Gastrocnemius medialis (tissue), 4 donors: ENCODE results near the gene ADD2.

ENCODE experiments used
- POLR2A ChIP-seq, 2 donors: fragments of 450-650 bp; IDR thresholded peaks; one replicate each; pipeline ENCODE4 v1.6.1; 2017; ENCODE audit warnings: antibody characterized with exemption in 2 of 2, mild to moderate bottlenecking in 2 of 2, moderate library complexity in 2 of 2
- TF ChIP-seq, protein P1 (sequence below), 5 experiments: fragments of 450-650 bp in 3 of 5; fragments of 200-600 bp in 2 of 5; sonication (generic) in 2 of 5; IDR thresholded peaks in 4 of 5; conservative IDR thresholded peaks in 1 of 5; 1 replicate in 4 of 5; 2 replicates in 1 of 5; pipeline ENCODE4 v1.5.1; 2016 to 2019; ENCODE audit warnings: antibody characterized with exemption in 5 of 5, mild to moderate bottlenecking in 3 of 5, moderate library complexity in 3 of 5

DNA sequence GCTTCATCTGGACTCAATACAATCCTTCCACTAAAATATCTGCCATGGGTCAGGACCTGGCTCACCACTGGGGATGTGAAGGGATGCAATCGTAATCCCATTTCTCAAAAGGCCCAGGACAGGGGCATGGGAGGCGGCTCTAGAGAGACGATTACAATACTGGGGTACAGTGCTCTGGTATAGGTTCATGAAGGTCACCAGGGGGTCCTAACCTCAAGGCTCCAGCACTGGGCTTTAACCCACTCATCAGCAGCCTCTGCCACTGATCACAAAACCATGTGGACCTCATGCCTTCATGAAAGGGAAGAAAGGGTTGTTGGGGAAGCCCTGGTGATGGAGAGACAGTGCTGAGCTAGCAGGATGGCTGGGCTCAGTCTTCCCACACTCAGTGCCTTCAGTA lies 48.8 kb downstream of the ADD2 start:
- TF ChIP-seq, protein P1, sequence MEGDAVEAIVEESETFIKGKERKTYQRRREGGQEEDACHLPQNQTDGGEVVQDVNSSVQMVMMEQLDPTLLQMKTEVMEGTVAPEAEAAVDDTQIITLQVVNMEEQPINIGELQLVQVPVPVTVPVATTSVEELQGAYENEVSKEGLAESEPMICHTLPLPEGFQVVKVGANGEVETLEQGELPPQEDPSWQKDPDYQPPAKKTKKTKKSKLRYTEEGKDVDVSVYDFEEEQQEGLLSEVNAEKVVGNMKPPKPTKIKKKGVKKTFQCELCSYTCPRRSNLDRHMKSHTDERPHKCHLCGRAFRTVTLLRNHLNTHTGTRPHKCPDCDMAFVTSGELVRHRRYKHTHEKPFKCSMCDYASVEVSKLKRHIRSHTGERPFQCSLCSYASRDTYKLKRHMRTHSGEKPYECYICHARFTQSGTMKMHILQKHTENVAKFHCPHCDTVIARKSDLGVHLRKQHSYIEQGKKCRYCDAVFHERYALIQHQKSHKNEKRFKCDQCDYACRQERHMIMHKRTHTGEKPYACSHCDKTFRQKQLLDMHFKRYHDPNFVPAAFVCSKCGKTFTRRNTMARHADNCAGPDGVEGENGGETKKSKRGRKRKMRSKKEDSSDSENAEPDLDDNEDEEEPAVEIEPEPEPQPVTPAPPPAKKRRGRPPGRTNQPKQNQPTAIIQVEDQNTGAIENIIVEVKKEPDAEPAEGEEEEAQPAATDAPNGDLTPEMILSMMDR (IDR thresholded peaks at IDR 0.05 in 4 of 5, conservative IDR thresholded peaks at IDR 0.05 in 1 of 5), result no peak
- TF ChIP-seq POLR2A (IDR thresholded peaks at IDR 0.05), result no peak
